Activated CD4-positive, CD25-positive, alpha-beta regulatory T cell treated with anti-CD3 and anti-CD28 coated beads, Interleukin-2, amount 50 U/mL, for 16 hours (primary cell): Measurements from ENCODE around the gene IL4I1.

Experiments
- DNase-seq: peaks from one replicate; pipeline ENCODE4 v3.0.0-alpha.2; 2020; ENCODE audit warnings: low read depth, low spot score

Gene IL4I1

GRCh38 chr19:49924004-49924880, 27.6 kb upstream of the IL4I1 start:
- DNase-seq = no peak

GRCh38 chr19:49923055-49924003, 26.6 kb upstream of the IL4I1 start:
- no peak for DNase-seq

DNA sequence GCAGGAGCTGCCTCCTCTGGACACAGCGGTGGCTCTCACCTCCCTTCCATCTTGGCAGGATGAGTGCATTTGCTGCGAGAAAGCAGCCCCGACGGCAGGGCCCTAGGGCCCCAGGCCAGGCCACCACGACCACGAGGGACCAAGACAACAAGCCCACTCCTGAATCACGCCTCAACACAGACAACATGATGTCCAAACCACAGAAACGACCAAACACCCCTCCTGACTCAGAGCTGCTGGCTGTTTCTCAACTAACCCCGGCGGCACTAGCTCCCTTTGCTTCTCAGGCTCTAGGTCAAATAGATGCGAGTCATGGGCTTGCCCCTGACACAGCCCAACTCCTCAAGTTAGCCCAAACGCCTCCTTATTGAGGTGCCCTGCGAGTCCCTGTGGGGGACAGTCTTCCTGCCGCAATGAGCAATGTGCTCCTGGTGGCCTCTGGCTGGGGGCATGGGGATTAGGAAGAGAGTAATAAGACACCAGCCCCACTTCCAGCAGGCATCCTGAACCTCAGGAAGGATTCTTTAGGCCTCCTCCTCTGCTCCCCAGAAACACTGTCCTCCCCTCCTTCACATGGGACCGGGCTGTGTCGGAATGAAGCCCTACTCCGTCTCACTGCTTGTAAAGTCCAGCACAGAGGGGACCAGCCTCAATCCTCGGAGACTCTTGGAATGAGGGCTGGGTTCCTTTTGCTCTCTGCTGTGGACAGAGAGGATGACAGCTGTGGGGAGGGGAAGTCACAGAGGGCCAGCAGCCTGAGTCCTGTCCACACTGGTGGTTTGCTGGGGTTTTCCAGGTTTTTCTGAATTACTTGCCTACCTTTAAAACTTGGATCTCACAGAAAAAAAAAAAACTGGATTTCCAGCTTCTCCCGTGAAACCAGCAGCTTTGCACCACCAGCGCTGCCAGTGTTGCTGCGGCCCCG, 25.4 kb upstream of the IL4I1 start:
- no peak for DNase-seq

GRCh38 chr19:49920624-49921363, 24.1 kb upstream of the IL4I1 start:
- DNase-seq = no peak

DNA sequence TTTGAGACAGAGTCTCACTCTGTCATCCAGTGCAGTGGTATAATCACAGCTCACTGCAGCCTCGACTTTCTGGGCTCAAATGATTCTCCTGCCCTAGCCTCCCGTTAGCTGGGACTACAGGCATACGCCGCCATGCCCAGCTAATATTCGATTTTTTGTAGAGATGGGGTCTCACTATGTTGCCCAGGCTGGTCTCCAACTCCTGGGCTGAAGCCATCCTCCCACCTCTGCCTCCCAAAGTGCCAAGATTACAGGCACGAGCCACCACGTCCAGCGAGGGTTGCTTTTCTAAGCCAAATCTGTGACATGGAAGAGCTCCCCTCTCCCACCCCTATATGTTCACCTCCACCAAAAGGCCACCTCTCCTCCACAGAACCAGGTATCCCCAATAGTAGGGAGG, 21.4 kb upstream of the IL4I1 start:
- no peak for DNase-seq

DNA sequence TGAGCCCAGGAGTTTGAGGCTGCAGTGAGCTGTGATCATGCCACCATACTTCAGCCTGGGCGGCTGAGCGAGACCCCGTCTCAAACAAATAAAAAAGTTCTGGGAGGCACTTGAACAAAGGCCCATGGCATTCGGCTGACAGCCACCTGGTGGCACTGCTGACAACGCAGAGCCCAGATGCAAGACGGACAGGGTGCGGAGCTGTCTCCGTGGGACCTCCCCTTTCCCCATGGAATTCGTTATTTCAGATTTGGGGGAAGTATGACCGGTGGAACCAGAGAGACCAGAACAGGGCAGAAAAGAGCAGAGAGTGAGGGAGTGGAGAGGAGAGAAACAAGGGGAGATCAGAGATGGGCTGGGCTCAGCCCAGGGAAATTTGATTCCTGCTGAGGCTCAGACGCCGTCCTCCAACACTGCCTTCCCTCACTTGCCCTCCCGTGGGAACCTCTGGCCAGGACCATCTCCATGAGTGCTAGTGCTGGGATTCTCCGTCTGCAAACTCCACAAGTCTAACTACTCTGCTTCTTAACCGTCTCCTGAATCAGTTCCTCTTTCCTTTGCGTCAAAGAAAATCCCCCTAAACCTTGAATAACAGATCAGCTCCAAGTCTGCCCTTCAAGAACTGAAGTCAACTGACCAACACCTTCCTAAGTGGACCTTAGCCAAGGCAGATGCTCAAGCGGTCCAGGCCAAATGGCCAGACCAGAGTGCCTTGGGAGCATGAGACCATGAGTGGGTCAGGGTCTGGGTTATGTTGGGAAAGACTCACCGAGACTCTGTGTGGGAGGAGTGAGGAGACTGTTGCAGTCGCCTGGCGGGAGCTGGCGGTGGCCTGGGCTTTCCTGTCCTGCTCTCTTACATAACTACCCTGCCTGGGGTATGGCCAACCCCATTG, 20.4 kb upstream of the IL4I1 start:
- DNase-seq = no peak

DNA sequence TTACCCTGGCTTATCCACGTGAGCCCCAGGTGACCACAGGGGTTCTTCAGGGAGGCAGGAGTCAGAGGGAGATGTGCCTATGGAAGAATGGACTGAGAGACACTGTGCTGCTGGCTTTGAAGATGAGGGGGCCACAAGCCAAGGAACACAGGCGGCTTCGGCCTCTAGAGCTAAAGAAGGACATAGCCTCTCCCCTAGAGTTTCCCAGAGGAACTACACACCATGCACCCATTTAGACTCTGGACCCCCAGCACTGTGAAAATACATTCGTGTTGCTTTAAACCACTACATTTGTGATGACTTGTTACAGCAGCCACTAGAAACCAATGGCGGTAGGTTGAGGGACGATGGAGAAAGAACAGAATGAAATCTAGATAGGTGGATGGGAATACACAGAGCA, 18.6 kb upstream of the IL4I1 start:
- DNase-seq = no peak

- no peak for DNase-seq
Observed at GRCh38 chr19:49913720-49914119, 17.0 kb upstream of the IL4I1 start.

GRCh38 chr19:49912965-49913685, 16.4 kb upstream of the IL4I1 start:
- no peak for DNase-seq

DNA sequence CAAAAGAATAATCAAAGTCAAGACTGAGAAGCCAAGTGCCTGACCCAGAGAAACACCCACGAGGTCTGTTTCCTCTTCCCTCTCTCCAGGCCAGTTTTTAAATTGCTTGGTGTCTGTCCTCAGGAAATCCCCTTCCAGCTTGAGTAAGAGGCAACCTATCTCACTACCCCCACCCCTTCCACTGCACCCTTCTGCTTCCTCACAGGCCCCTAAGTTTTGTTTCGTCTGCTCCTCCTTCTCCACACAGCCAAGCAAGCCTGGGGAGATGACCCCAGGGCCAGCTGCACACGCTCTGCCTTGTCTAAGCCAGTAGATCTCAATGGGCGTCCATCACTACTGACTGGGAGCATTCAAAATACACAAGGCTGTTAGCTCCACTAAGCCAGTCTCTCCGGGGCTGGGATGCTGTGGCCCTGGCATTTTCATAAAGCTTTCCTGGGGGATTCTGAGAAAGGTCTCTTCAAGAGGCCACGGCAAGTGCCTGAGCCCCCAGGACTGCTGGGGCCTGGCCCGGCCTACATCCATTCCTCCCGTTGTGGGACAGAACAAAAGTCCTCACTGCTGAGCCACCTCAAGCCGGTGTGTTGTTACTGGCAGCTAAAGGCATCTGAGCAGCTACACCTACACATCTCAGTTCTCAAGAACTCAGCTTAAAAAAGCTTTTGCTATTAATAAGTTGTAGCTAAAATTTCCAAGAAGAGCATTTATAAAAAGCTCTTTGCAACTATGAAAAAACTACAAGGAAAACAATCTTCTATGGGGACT, 14.9 kb upstream of the IL4I1 start:
- DNase-seq = no peak

GRCh38 chr19:49910179-49910578, 13.5 kb upstream of the IL4I1 start:
- no peak for DNase-seq

- DNase-seq = no peak
Observed at GRCh38 chr19:49908480-49909420, 12.1 kb upstream of the IL4I1 start.

GRCh38 chr19:49907745-49908446, 11.2 kb upstream of the IL4I1 start:
- no peak for DNase-seq

DNA sequence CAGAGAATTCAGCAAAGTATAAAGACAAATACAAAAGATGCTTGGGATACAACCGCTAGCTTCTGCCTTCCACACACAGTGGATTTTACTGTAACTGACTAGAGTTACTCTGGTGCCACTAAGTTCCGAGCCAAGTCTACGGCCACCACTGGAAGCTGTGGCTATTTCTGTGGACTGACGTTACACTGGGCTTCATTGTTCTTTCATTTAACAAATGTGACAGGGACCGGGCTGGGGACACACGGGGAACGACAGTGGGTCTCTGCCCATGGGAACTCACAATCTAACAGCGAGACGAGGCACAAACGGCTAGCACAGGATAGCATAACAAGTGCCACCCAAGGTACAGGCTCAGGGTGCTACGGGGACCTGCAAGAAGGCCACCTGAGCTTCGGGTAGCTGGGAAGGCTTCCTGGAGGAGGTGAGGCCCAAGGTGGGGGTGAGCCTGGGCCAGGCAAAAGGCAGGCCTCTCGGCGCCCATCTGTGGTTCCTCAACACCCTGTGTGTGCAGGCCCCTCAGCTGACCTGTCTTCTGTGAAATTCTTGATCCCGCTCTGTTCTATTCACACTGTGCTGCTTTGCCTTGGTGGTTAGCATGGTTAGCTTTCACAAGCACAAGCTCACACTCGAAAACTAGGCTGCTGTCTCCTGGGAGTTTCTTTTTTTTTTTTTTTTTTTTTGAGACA, 10.3 kb upstream of the IL4I1 start:
- DNase-seq = no peak

GRCh38 chr19:49904136-49904535, 7.4 kb upstream of the IL4I1 start:
- no peak for DNase-seq
